GM12878 (cell line): ENCODE results near the gene TLL2. TPM values are rescaled to one million over a fixed set of nuclear protein-coding genes. Genes with fewer than 3 reads are reported as not detected.

Experiments used
- ATAC-seq: fragments of 200-7000 bp; cut with Tn5 transposase; 3 replicates; pipeline ENCODE4 v1.9.1; 2020; ENCODE audit warnings: mild to moderate bottlenecking, moderate library complexity
- BruUV-seq: library from RNA; stranded (reverse); fragments of 400-500 nt; replicated peaks from 2 replicates; lab custom pipeline; 2021; lab: Mats Ljungman, UMichigan
- CTCF ChIA-PET: fragments of 300-600 bp; sonication (Branson Sonifier 250); formaldehyde crosslinking; extraction: SDS; loops from one replicate; lab custom pipeline; 2021; ENCODE audit warnings: inconsistent platforms; lab: Yijun Ruan, JAX
- POLR2A ChIA-PET: fragments of 350-600 bp; formaldehyde crosslinking; extraction: SDS; loops from one replicate; lab custom pipeline; 2021; ENCODE audit warnings: inconsistent platforms; lab: Charles Lee
- RAD21 ChIA-PET: fragments of 300-600 bp; sonication (Branson Sonifier 250); formaldehyde crosslinking; loops from one replicate; lab custom pipeline; 2023; ENCODE audit warnings: antibody characterized with exemption; ENCODE audit not compliant: unreplicated experiment; lab: Charles Lee
- SMC1A ChIA-PET: fragments of 300-600 bp; sonication (Branson Sonifier 250); formaldehyde crosslinking; loops from one replicate; lab custom pipeline; 2023; ENCODE audit not compliant: unreplicated experiment, uncharacterized antibody; lab: Charles Lee
- DNase-seq: peaks from one replicate; pipeline ENCODE4 v3.0.0-alpha.2; 2011; ENCODE audit warnings: low read depth, low spot score
- FAIRE-seq: peaks from 3 replicates; lab custom pipeline; 2011; peaks lifted over from hg19 to GRCh38; lab: Jason Lieb, UNC
- H2AFZ ChIP-seq: 2 replicates; pipeline ENCODE4 v1.6.0; 2011; ENCODE audit warnings: low read depth, low read length, control low read depth; ENCODE audit not compliant: control insufficient read depth
- H3K27ac ChIP-seq: 2 replicates; pipeline ENCODE4 v1.5.1; 2011; ENCODE audit warnings: control low read depth; ENCODE audit not compliant: control insufficient read depth, insufficient read depth
- H3K27me3 ChIP-seq, 2 experiments: replicated peaks in 1 of 2; 2 replicates each; pipeline versions ENCODE4 v1.6.0 to v1.6.1; 2011; ENCODE audit warnings: low read length in 1 of 2; ENCODE audit not compliant: control insufficient read depth in 2 of 2, insufficient read depth in 2 of 2
- H3K36me3 ChIP-seq, 2 experiments: 2 replicates each; pipeline ENCODE4 v1.5.1; 2011; ENCODE audit warnings: low read length in 1 of 2; ENCODE audit not compliant: control insufficient read depth in 2 of 2, insufficient read depth in 2 of 2
- H3K4me1 ChIP-seq: 2 replicates; pipeline ENCODE4 v1.6.1; 2011; ENCODE audit warnings: mild to moderate bottlenecking, low read length, moderate library complexity, mixed read lengths; ENCODE audit not compliant: control insufficient read depth, insufficient read depth
- H3K4me2 ChIP-seq: 2 replicates; pipeline ENCODE4 v1.6.0; 2011; ENCODE audit warnings: control low read depth; ENCODE audit not compliant: control insufficient read depth, insufficient read depth
- H3K4me3 ChIP-seq: fragments of 200-600 bp; sonication (generic); 2 replicates; pipeline ENCODE4 v1.5.1; 2016
- H3K79me2 ChIP-seq: 2 replicates; pipeline ENCODE4 v1.6.0; 2011; ENCODE audit warnings: low read length; ENCODE audit not compliant: control insufficient read depth, insufficient read depth
- H3K9ac ChIP-seq: 2 replicates; pipeline ENCODE4 v1.8.0; 2011; ENCODE audit warnings: low read length, control low read depth, mixed read lengths; ENCODE audit not compliant: control insufficient read depth, insufficient read depth
- H3K9me3 ChIP-seq: replicated peaks from 3 replicates; pipeline ENCODE4 v1.5.1; 2011; ENCODE audit warnings: mild to moderate bottlenecking, low read length; ENCODE audit not compliant: control insufficient read depth, insufficient read depth
- H4K20me1 ChIP-seq: 2 replicates; pipeline ENCODE4 v1.6.0; 2011; ENCODE audit not compliant: control insufficient read depth, insufficient read depth
- CHD2 ChIP-seq: IDR thresholded peaks from 2 replicates; pipeline ENCODE4 v1.6.1; 2011; ENCODE audit warnings: low read depth, low read length, improper control_type of control experiment, borderline replicate concordance
- CHD4 ChIP-seq: fragments of 200-600 bp; sonication (generic); IDR thresholded peaks from 2 replicates; pipeline ENCODE4 v1.6.1; 2016; ENCODE audit warnings: mild to moderate bottlenecking
- DPF2 ChIP-seq: fragments of 450-650 bp; IDR thresholded peaks from 2 replicates; pipeline ENCODE4 v1.6.1; 2017; ENCODE audit warnings: mild to moderate bottlenecking
- POU2F2 ChIP-seq: IDR thresholded peaks from 3 replicates; pipeline ENCODE4 v1.6.1; 2011; ENCODE audit warnings: low read depth, mild to moderate bottlenecking, low read length, borderline replicate concordance
- SUZ12 ChIP-seq: fragments of 200-600 bp; sonication (generic); IDR thresholded peaks from one replicate; pipeline ENCODE4 v1.6.1; 2018; ENCODE audit warnings: antibody characterized with exemption, mild to moderate bottlenecking; ENCODE audit not compliant: unreplicated experiment
- ZBTB40 ChIP-seq: fragments of 450-650 bp; IDR thresholded peaks from 2 replicates; pipeline ENCODE4 v1.6.1; 2016; ENCODE audit warnings: mild to moderate bottlenecking, moderate library complexity, borderline replicate concordance
- WGBS: methylation state at CpG from one replicate; pipeline ENCODE4 v1.1.6; 2016; ENCODE audit warnings: low lambda C conversion rate; ENCODE audit not compliant: insufficient replicate concordance, insufficient coverage; ENCODE audit errors: missing lambda C conversion rate; 5-methylcytosine and 5-hydroxymethylcytosine counted together
- in situ Hi-C: fragments of 300-500 bp; cut with MboI; formaldehyde crosslinking; loops from 9 replicates; pipeline ENCODE4 v1.14.3; 2018; ENCODE audit warnings: mixed read lengths
- intact Hi-C: fragments of 100-400 bp; cut with micrococcal nuclease; formaldehyde crosslinking; loops from one replicate; pipeline ENCODE4 v1.14.2; 2022; ENCODE audit not compliant: unreplicated experiment
- polyA plus RNA-seq, 11 experiments: library from polyadenylated mRNA; depleted of rRNA in 4 of 11; unstranded in 6 of 11; stranded (reverse) in 5 of 11; fragments of >200 nt; fragmentation: Nextera tagmentation in 4 of 11; fragmentation: Illumina TruSeq in 1 of 11; extraction: Ambion mirVana in 4 of 11; extraction: Trizol in 1 of 11; gene quantifications; 1 replicate in 1 of 11; 2 replicates in 10 of 11; pipeline versions ENCODE4 v1.2.1 to v1.2.3, GENCODE V29; 2011 to 2016; ENCODE audit warnings: inconsistent platforms in 2 of 11, missing spikeins in 2 of 11, low read depth in 1 of 11
- total RNA-seq, 4 experiments: library from RNA; depleted of rRNA in 3 of 4; stranded (reverse); fragments of >200 nt in 3 of 4; fragmentation: Illumina TruSeq in 1 of 4; extraction: Trizol in 1 of 4; gene quantifications; 2 replicates each; pipeline versions ENCODE4 v1.2.1 to v1.2.3, GENCODE V29; 2013 to 2021
- TF ChIP-seq, protein P1 (sequence below): fragments of 450-650 bp; formaldehyde crosslinking; IDR thresholded peaks from 2 replicates; pipeline ENCODE4 v1.4.0; 2022; ENCODE audit warnings: mild to moderate bottlenecking, moderate library complexity
- TF ChIP-seq, protein P2 (sequence below): fragments of 450-650 bp; IDR thresholded peaks from 2 replicates; pipeline ENCODE4 v1.6.1; 2017; ENCODE audit warnings: mild to moderate bottlenecking, low read depth, inconsistent platforms; ENCODE audit not compliant: poor library complexity, severe bottlenecking

The TLL2 gene
- total and polyA plus RNA-seq, 10 of the 15 experiments (the other 5 are each of a cell fraction or from before 2014, with no cell fraction given): 0.02 to 2.1 (median 0.52) TPM

GRCh38 chr10:96400465-96400864 is 113.3 kb downstream of the TLL2 start:
- no peak for DNase-seq
- Histone ChIP-seq H3K79me2 (no peaks in the 10 kb centered on the region), H3K27ac (no peak overlapping the region), H3K4me1 (no peaks in the 10 kb centered on the region), H3K4me2 (no peak overlapping the region), H3K27me3 (peaks cover 3 to 4% of the 10 kb centered on the region in 2 experiments; a peak in 3 of 4 replicates), H3K4me3 (no peak overlapping the region), H3K36me3 (no peaks in the 10 kb centered on the region), H4K20me1 (no peaks in the 10 kb centered on the region), H3K9ac (no peak overlapping the region), H3K9me3 (no peaks in the 10 kb centered on the region), H2AFZ (no peak overlapping the region)
- BruUV-seq: no TSS peak
- ATAC-seq: no peak
- no peak for FAIRE-seq
- TF ChIP-seq DPF2 (no peak), POU2F2 (no peak), ZBTB40 (no peak), SUZ12 (no peak), CHD4 (no peak), CHD2 (no peak)
- TF ChIP-seq, protein P1, sequence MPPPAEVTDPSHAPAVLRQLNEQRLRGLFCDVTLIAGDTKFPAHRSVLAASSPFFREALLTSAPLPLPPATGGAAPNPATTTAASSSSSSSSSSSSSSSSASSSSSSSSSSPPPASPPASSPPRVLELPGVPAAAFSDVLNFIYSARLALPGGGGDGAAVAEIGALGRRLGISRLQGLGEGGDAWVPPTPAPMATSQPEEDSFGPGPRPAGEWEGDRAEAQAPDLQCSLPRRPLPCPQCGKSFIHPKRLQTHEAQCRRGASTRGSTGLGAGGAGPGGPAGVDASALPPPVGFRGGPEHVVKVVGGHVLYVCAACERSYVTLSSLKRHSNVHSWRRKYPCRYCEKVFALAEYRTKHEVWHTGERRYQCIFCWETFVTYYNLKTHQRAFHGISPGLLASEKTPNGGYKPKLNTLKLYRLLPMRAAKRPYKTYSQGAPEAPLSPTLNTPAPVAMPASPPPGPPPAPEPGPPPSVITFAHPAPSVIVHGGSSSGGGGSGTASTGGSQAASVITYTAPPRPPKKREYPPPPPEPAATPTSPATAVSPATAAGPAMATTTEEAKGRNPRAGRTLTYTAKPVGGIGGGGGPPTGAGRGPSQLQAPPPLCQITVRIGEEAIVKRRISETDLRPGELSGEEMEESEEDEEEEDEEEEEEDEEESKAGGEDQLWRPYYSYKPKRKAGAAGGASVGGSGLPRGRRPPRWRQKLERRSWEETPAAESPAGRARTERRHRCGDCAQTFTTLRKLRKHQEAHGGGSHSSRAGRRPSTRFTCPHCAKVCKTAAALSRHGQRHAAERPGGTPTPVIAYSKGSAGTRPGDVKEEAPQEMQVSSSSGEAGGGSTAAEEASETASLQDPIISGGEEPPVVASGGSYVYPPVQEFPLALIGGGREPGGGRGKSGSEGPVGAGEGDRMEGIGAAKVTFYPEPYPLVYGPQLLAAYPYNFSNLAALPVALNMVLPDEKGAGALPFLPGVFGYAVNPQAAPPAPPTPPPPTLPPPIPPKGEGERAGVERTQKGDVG (CRISPR knock-in tag): no peak
- TF ChIP-seq, protein P2, sequence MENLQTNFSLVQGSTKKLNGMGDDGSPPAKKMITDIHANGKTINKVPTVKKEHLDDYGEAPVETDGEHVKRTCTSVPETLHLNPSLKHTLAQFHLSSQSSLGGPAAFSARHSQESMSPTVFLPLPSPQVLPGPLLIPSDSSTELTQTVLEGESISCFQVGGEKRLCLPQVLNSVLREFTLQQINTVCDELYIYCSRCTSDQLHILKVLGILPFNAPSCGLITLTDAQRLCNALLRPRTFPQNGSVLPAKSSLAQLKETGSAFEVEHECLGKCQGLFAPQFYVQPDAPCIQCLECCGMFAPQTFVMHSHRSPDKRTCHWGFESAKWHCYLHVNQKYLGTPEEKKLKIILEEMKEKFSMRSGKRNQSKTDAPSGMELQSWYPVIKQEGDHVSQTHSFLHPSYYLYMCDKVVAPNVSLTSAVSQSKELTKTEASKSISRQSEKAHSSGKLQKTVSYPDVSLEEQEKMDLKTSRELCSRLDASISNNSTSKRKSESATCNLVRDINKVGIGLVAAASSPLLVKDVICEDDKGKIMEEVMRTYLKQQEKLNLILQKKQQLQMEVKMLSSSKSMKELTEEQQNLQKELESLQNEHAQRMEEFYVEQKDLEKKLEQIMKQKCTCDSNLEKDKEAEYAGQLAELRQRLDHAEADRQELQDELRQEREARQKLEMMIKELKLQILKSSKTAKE: no peak
- SMC1A ChIA-PET: no interaction called here
- POLR2A ChIA-PET: no interaction called here
- CTCF ChIA-PET: no interaction called here
- intact Hi-C loops: no loop called here
- WGBS: 50% methylated on average over 3 of the region's 3 CpGs
- RAD21 ChIA-PET: no interaction called here
- in situ Hi-C loops: loop anchor here (5.0 kb wide), 1 partner anchor 1297 kb away; no protein-coding TSS in a partner anchor
